Measurements from ENCODE around the gene RREB1.

- TF ChIP-seq CTCF (IDR thresholded peaks at IDR 0.05) (no peak), KDM5A (IDR thresholded peaks at IDR 0.05) (no peak), POLR2A (IDR thresholded peaks at IDR 0.05; ENCODE audit: low read length) (0 out of 2 replicates have a peak, but pooled peaks have one; percentile 8), MYC (IDR thresholded peaks at IDR 0.05; ENCODE audit: borderline replicate concordance, low read length) (no peak), MAZ (IDR thresholded peaks at IDR 0.05; ENCODE audit: borderline replicate concordance, low read depth, low read length) (no peak), CEBPB (IDR thresholded peaks at IDR 0.05) (no peak), ZNF302 (CRISPR knock-in tag; IDR thresholded peaks at IDR 0.05) (no peak)
Observed at GRCh38 chr6:7106752-7107577, 796 bp upstream of the RREB1 start.
